Measurements from ENCODE around the gene NECTIN1. TPM values are rescaled to one million over a fixed set of nuclear protein-coding genes. Genes with fewer than 3 reads are reported as not detected.

The NECTIN1 gene
- total and polyA plus RNA-seq, 2 of the 4 experiments (the other 2 are of a cell fraction) = 2.3 to 4.2 TPM

DNA sequence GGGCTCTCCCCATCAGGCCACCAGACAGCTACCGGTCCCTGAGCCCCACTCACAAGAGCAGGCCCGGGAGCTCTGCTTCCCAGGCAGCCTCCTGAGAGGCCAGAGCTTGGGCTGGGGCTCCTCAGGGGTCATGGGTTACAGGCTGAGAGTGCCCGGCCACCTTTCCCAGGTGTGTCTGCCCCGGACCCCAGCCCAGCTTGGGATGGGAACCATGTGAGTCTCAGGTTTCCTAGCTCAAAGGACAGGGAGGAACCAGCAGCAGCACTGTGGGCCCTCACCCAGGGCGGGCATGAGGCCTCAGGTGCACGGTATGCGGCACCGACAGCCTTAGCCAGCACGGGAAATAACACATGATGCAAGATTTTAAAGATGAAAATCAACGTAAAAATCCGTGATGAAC lies 90.1 kb downstream of the NECTIN1 start:
- H3K36me3 ChIP-seq (ENCODE audit: control insufficient read depth, insufficient read depth, low read length) = no peaks in the 10 kb centered on the region
- H3K27me3 ChIP-seq (ENCODE audit: control insufficient read depth, insufficient read depth, low read length) = peaks cover 56% of the 10 kb centered on the region
- H4K91ac ChIP-seq (ENCODE audit: insufficient read depth, low read depth, low read length) = no peak overlapping the region
- H3K9me3 ChIP-seq (ENCODE audit: control insufficient read depth, insufficient read depth, low read length) = no peaks in the 10 kb centered on the region
- H3K4me3 ChIP-seq (ENCODE audit: insufficient read depth, low read depth, low read length) = no peak overlapping the region
- H2BK5ac ChIP-seq (ENCODE audit: low read depth, low read length, poor library complexity, severe bottlenecking) = no peak overlapping the region
- H3K9ac ChIP-seq (ENCODE audit: low read depth, low read length) = no peak overlapping the region
- dilution Hi-C loops (cut with HindIII; ENCODE audit: low sequenced_read_pairs, unreplicated experiment) (no loop called here), in situ Hi-C loops (cut with MboI; ENCODE audit: low sequenced_read_pairs) (no loop called here), intact Hi-C loops (cut with micrococcal nuclease) (no loop called here)
- ChIA-PET POLR2A (ENCODE audit: unreplicated experiment) (no interaction called here), CTCF (no interaction called here)
- no peak overlapping the region for H3K23ac ChIP-seq (ENCODE audit: low read depth, low read length)
- H4K20me1 ChIP-seq (ENCODE audit: insufficient read depth, low read length) = no peaks in the 10 kb centered on the region
- no peak overlapping the region for H3K56ac ChIP-seq (ENCODE audit: extremely low read depth, insufficient read depth, low read length)
- H3K14ac ChIP-seq (replicated peaks; ENCODE audit: low read depth, low read length) = no peak overlapping the region
- 64% methylated on average over 5 of the region's 11 CpGs; no CpG with 5 or more reads in 1 of the 2 experiments for WGBS, 2 experiments (ENCODE audit: extremely low coverage in 2 of 2, insufficient read length in 1 of 2)
- H2BK15ac ChIP-seq (ENCODE audit: low read depth, low read length) = no peak overlapping the region
- no peak for TF ChIP-seq BHLHE40 (IDR thresholded peaks at IDR 0.05; ENCODE audit: low read depth, low read length)
- TF ChIP-seq, protein P1, sequence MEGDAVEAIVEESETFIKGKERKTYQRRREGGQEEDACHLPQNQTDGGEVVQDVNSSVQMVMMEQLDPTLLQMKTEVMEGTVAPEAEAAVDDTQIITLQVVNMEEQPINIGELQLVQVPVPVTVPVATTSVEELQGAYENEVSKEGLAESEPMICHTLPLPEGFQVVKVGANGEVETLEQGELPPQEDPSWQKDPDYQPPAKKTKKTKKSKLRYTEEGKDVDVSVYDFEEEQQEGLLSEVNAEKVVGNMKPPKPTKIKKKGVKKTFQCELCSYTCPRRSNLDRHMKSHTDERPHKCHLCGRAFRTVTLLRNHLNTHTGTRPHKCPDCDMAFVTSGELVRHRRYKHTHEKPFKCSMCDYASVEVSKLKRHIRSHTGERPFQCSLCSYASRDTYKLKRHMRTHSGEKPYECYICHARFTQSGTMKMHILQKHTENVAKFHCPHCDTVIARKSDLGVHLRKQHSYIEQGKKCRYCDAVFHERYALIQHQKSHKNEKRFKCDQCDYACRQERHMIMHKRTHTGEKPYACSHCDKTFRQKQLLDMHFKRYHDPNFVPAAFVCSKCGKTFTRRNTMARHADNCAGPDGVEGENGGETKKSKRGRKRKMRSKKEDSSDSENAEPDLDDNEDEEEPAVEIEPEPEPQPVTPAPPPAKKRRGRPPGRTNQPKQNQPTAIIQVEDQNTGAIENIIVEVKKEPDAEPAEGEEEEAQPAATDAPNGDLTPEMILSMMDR (conservative IDR thresholded peaks at IDR 0.05; ENCODE audit: low read depth, low read length) = no peak
- H3K27ac ChIP-seq (ENCODE audit: insufficient read depth, low read length) = no peak overlapping the region
- no peak overlapping the region for H4K8ac ChIP-seq (ENCODE audit: low read depth in 2 of 2, low read length in 2 of 2)
- H2AFZ ChIP-seq (replicated peaks; ENCODE audit: low read length, poor library complexity) = no peak overlapping the region
- no peak overlapping the region for H2BK120ac ChIP-seq (ENCODE audit: low read depth, low read length)
- H2AK5ac ChIP-seq (ENCODE audit: low read depth, low read length) = no peak overlapping the region
- no peak overlapping the region for H3K18ac ChIP-seq (ENCODE audit: low read depth, low read length)
- no peak overlapping the region for H3K4ac ChIP-seq (ENCODE audit: low read depth, low read length)
- H4K5ac ChIP-seq (ENCODE audit: low read depth, low read length) = no peak overlapping the region
- H3K4me2 ChIP-seq (ENCODE audit: low read depth, low read length) = no peak overlapping the region
- no peaks in the 10 kb centered on the region for H3K79me1 ChIP-seq (ENCODE audit: low read depth in 1 of 2, low read length in 2 of 2)
- no TSS peak for BruUV-seq (replicated peaks)
- no peak overlapping the region for H2AK9ac ChIP-seq (replicated peaks; ENCODE audit: low read depth, low read length, poor library complexity)
- DNase-seq (no peak), ATAC-seq (ENCODE audit: low read depth) (no peak)
- no peak overlapping the region for H2BK20ac ChIP-seq (ENCODE audit: low read depth, low read length)
- no peaks in the 10 kb centered on the region for H3K4me1 ChIP-seq (ENCODE audit: control insufficient read depth, insufficient read depth, low read length)
- H3K9me1 ChIP-seq (ENCODE audit: insufficient read depth, low read length) = no peaks in the 10 kb centered on the region

Data from IMR-90 (cell line).